Stimulated activated CD4-positive, alpha-beta T cell treated with anti-CD3 and anti-CD28 coated beads, Interleukin-4, amount 100 ng/mL, for 1 hour (primary cell): ENCODE measurements around the gene CNTNAP2.
"Not testable (repeated sequence)": the region's sequence is repeated elsewhere in the genome, so short reads cannot be mapped to it uniquely, and the experiment has no call there.

Experiments
- DNase-seq: peaks from one replicate; pipeline ENCODE4 v3.0.0-alpha.2; 2020

The CNTNAP2 gene

GRCh38 chr7:146804620-146805019 is 688.0 kb downstream of the CNTNAP2 start:
- DNase-seq: no peak

- no peak for DNase-seq
Observed at GRCh38 chr7:146805082-146805481, 688.5 kb downstream of the CNTNAP2 start.

- DNase-seq: no peak
Observed at GRCh38 chr7:146826329-146826728, 709.7 kb downstream of the CNTNAP2 start.

- DNase-seq: no peak
Observed at GRCh38 chr7:146830686-146831085, 714.1 kb downstream of the CNTNAP2 start.

GRCh38 chr7:146831875-146832274 is 715.3 kb downstream of the CNTNAP2 start:
- no peak for DNase-seq

GRCh38 chr7:146844405-146844804 is 727.8 kb downstream of the CNTNAP2 start:
- no peak for DNase-seq

GRCh38 chr7:146858690-146859089 is 742.1 kb downstream of the CNTNAP2 start:
- no peak for DNase-seq

- DNase-seq: no peak
Observed at GRCh38 chr7:146861701-146862100, 745.1 kb downstream of the CNTNAP2 start.

GRCh38 chr7:146862415-146862814 is 745.8 kb downstream of the CNTNAP2 start:
- DNase-seq: no peak

- no peak for DNase-seq
Observed at GRCh38 chr7:146864644-146865043, 748.0 kb downstream of the CNTNAP2 start.

- no peak for DNase-seq
Observed at GRCh38 chr7:146865696-146866095, 749.1 kb downstream of the CNTNAP2 start.

GRCh38 chr7:146874722-146875121 is 758.1 kb downstream of the CNTNAP2 start:
- DNase-seq: no peak

GRCh38 chr7:146875237-146875785 is 758.7 kb downstream of the CNTNAP2 start:
- DNase-seq: no peak

GRCh38 chr7:146875981-146876380 is 759.4 kb downstream of the CNTNAP2 start:
- no peak for DNase-seq

- DNase-seq: no peak
Observed at GRCh38 chr7:146876411-146876810, 759.8 kb downstream of the CNTNAP2 start.

GRCh38 chr7:146878901-146879300 is 762.3 kb downstream of the CNTNAP2 start:
- no peak for DNase-seq

GRCh38 chr7:146885231-146885630 is 768.6 kb downstream of the CNTNAP2 start:
- no peak for DNase-seq

- no peak for DNase-seq
Observed at GRCh38 chr7:146889806-146890555, 773.4 kb downstream of the CNTNAP2 start.

GRCh38 chr7:146892151-146892550 is 775.5 kb downstream of the CNTNAP2 start:
- no peak for DNase-seq

- no peak for DNase-seq
Observed at GRCh38 chr7:146894927-146895326, 778.3 kb downstream of the CNTNAP2 start.

- no peak for DNase-seq
Observed at GRCh38 chr7:146902266-146902665, 785.7 kb downstream of the CNTNAP2 start.

- DNase-seq: no peak
Observed at GRCh38 chr7:146902728-146903127, 786.1 kb downstream of the CNTNAP2 start.

GRCh38 chr7:146905746-146906145 is 789.1 kb downstream of the CNTNAP2 start:
- DNase-seq: not testable (repeated sequence)

GRCh38 chr7:146922782-146923181 is 806.2 kb downstream of the CNTNAP2 start:
- no peak for DNase-seq

- DNase-seq: no peak
Observed at GRCh38 chr7:146926841-146927240, 810.2 kb downstream of the CNTNAP2 start.
